ENCODE measurements around the gene TEX14.

- TF ChIP-seq, protein P1, sequence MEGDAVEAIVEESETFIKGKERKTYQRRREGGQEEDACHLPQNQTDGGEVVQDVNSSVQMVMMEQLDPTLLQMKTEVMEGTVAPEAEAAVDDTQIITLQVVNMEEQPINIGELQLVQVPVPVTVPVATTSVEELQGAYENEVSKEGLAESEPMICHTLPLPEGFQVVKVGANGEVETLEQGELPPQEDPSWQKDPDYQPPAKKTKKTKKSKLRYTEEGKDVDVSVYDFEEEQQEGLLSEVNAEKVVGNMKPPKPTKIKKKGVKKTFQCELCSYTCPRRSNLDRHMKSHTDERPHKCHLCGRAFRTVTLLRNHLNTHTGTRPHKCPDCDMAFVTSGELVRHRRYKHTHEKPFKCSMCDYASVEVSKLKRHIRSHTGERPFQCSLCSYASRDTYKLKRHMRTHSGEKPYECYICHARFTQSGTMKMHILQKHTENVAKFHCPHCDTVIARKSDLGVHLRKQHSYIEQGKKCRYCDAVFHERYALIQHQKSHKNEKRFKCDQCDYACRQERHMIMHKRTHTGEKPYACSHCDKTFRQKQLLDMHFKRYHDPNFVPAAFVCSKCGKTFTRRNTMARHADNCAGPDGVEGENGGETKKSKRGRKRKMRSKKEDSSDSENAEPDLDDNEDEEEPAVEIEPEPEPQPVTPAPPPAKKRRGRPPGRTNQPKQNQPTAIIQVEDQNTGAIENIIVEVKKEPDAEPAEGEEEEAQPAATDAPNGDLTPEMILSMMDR (IDR thresholded peaks at IDR 0.05): no peak
- no peak for TF ChIP-seq POLR2A (IDR thresholded peaks at IDR 0.05)
Observed at GRCh38 chr17:58529275-58529674, 162.6 kb downstream of the TEX14 start.
